ENCODE results near the gene RNU6-9. TPM values are rescaled to one million over a fixed set of nuclear protein-coding genes. Genes with fewer than 3 reads are reported as not detected.

The RNU6-9 gene
- total RNA-seq, 4 donors from 2014 or later = not detected

GRCh38 chr19:939439-939838, 46.2 kb downstream of the RNU6-9 start:
- no peaks in the 10 kb centered on the region for H3K27me3 ChIP-seq
- intact Hi-C loops (cut with DNase I; ENCODE audit: low total_unique reads) = no loop called here
- DNase-seq = no peak
- H3K36me3 ChIP-seq = no peaks in the 10 kb centered on the region
- no peak overlapping the region for H3K27ac ChIP-seq
- H3K9me3 ChIP-seq = no peaks in the 10 kb centered on the region
- TF ChIP-seq POLR2A (IDR thresholded peaks at IDR 0.05) = no peak
- TF ChIP-seq, protein P1, sequence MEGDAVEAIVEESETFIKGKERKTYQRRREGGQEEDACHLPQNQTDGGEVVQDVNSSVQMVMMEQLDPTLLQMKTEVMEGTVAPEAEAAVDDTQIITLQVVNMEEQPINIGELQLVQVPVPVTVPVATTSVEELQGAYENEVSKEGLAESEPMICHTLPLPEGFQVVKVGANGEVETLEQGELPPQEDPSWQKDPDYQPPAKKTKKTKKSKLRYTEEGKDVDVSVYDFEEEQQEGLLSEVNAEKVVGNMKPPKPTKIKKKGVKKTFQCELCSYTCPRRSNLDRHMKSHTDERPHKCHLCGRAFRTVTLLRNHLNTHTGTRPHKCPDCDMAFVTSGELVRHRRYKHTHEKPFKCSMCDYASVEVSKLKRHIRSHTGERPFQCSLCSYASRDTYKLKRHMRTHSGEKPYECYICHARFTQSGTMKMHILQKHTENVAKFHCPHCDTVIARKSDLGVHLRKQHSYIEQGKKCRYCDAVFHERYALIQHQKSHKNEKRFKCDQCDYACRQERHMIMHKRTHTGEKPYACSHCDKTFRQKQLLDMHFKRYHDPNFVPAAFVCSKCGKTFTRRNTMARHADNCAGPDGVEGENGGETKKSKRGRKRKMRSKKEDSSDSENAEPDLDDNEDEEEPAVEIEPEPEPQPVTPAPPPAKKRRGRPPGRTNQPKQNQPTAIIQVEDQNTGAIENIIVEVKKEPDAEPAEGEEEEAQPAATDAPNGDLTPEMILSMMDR (IDR thresholded peaks at IDR 0.05) = no peak
- H3K4me1 ChIP-seq = peaks cover 0 to 23% of the 10 kb centered on the region in 2 donors
- H3K4me3 ChIP-seq = no peak overlapping the region

GRCh38 chr19:939922-940321, 46.6 kb downstream of the RNU6-9 start:
- Histone ChIP-seq H3K4me3 (no peak overlapping the region), H3K27me3 (no peaks in the 10 kb centered on the region)

DNA sequence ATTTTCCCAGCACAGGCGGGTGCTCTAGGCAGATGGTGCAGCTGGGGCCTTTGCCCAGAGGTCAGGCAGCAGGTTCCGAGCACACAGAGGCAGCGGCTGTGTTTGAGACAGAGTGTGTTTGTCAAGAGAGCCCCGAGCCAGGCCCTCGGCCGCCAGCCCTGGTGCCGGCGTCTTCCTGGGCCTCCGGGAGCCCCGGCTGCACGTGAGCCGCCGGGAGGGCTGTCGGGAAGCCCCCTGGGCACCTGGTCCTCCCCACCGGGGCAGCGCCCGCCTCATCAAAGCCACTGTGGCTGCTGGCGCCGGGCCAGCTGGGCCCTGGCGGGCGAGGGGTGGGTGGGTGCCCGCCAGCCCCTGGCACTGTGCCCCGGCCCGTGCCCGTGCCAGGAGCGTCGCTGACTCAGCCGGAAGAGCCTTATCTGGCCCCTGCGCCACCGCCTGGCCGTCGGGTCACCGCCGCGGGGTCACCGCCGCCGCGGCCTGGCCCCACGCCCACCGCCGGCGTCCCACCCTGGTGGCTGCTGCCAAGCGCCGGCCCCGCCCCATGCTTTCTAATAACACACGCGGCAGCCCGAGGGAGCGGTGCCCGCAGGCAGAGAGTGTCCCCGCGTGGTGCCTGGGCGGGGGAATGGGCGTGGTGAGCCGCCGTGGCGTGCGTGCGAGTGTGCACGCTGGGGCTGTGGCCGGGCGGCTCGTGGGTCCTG, 47.5 kb downstream of the RNU6-9 start:
- intact Hi-C loops (cut with DNase I; ENCODE audit: low total_unique reads) = no loop called here
- DNase-seq = peak; percentile 47 to 56
- Histone ChIP-seq H3K27ac (peak overlapping the region; percentile 55 to 67), H3K4me1 (peaks cover 0 to 17% of the 10 kb centered on the region in 2 donors), H3K27me3 (no peaks in the 10 kb centered on the region), H3K9me3 (no peaks in the 10 kb centered on the region), H3K36me3 (no peaks in the 10 kb centered on the region), H3K4me3 (peak overlapping the region in 1 of 2 donors; percentile 11)
- TF ChIP-seq POLR2A (IDR thresholded peaks at IDR 0.05) = peak in 1 of 2 donors; percentile 12
- TF ChIP-seq, protein P1 (IDR thresholded peaks at IDR 0.05) = no peak

More at GRCh38 chr19:939922-940321, 46.6 kb downstream of the RNU6-9 start:
- no peak for DNase-seq
- H3K9me3 ChIP-seq = no peaks in the 10 kb centered on the region
- TF ChIP-seq, protein P1 (IDR thresholded peaks at IDR 0.05) = no peak
- TF ChIP-seq POLR2A (IDR thresholded peaks at IDR 0.05) = no peak
- H3K4me1 ChIP-seq = peaks cover 0 to 20% of the 10 kb centered on the region in 2 donors
- intact Hi-C loops (cut with DNase I; ENCODE audit: low total_unique reads) = no loop called here
- H3K27ac ChIP-seq = no peak overlapping the region
- no peaks in the 10 kb centered on the region for H3K36me3 ChIP-seq

DNA sequence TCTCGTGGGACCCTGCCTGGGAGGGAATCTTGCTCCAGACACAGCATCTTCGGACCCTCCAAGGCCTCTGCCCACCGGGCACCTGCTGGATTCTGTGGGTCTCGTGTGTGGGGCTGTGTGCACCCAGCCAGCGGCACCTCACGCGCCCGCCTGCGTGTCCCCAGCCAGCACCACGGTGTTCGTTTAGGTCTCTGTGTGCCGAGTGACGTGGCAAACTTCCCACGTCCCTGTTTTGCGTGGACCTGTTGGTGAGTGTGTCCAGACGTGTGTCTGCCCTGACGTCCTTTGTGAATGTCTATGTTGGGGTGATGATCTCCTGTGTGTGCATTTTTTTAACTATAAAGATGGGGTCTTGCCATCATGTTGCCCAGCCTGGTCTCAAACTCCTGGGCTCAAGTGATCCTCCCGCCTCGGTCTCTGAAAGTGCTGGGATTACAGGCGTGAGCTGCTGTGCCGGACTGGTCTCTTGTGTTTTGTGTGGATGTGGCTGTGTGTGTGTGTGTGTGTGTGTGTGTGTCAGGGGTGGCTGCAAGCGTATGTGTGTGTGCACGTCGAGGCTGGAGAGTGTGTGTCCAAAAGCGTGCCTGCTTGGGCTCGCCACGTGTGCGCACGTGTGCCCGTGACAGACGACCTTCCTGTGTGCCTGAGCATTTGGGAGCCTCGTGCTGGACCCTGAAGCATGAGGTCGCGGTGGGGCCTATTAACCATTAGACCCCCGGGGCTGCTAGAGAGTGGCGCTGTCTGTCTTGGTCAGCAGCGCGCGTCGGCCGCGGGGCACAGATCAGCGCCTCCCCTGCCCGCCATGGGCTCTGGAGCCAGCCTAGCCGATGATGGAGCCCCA, 48.2 kb downstream of the RNU6-9 start:
- DNase-seq = no peak
- TF ChIP-seq, protein P1 (IDR thresholded peaks at IDR 0.05) = no peak
- TF ChIP-seq POLR2A (IDR thresholded peaks at IDR 0.05) = no peak
- Histone ChIP-seq H3K27me3 (no peaks in the 10 kb centered on the region), H3K9me3 (no peaks in the 10 kb centered on the region), H3K27ac (peak overlapping the region in 1 of 2 donors; percentile 67), H3K36me3 (no peaks in the 10 kb centered on the region), H3K4me3 (no peak overlapping the region), H3K4me1 (peaks cover 0 to 17% of the 10 kb centered on the region in 2 donors)
- intact Hi-C loops (cut with DNase I; ENCODE audit: low total_unique reads) = no loop called here

Measured in uterus (tissue), 4 donors.